GM21526 (cell line): Measurements from ENCODE around the gene CCSAP.
"Not testable (repeated sequence)": the region's sequence is repeated elsewhere in the genome, so short reads cannot be mapped to it uniquely, and the experiment has no call there.

Source experiments
- ATAC-seq: cut with Tn5 transposase; IDR thresholded peaks from one replicate; pipeline ENCODE4 v1.9.1; 2021; ENCODE audit warnings: moderate library complexity; ENCODE audit not compliant: unreplicated experiment, low FRiP score

Gene CCSAP

DNA sequence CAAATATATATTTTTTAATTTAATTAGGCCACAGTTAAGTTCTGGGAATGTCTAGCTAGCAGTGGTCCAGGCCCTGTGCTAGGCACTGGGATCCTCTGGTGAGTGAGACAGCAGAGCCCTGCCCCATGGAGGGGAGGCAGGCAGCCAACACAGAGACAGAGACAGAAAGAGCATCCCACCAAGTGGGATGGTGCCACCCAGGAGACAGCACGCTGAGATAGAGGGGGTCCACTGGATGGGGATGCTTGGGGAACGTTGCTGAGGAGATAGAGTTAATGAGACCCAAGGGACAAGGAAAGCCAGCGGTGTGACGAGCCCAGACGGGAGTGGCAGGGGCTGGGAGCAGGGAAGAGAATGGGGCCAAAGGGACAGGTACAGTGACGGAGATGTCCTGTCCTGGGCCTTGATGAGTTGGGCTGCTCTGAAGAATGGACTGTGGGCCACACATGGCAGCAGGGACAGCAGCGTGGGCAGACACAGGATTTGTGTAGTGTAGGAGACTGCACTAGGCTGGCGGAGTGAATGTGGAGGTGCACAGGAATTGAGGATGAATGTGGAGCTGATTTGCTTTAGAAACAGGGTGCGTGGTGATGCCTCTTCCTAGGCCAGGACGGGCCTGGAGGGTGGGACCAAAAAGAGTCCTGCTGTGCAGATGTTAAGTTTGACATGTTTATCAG, 49.2 kb downstream of the CCSAP start:
- ATAC-seq, result no peak

DNA sequence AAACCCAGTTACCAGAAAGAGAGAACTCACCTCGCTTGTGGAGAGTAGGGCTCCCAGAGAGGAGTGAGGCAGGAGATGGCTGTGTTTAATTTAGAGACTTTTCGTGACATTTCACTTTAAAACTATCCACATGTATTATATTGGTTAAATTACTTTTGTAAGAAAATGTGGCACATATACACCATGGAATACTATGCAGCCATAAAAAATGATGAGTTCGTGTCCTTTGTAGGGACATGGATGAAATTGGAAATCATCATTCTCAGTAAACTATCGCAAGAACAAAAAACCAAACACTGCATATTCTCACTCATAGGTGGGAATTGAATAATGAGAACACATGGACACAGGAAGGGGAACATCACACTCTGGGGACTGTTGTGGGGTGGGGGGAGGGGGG, 51.2 kb downstream of the CCSAP start:
- ATAC-seq, result not testable (repeated sequence)

DNA sequence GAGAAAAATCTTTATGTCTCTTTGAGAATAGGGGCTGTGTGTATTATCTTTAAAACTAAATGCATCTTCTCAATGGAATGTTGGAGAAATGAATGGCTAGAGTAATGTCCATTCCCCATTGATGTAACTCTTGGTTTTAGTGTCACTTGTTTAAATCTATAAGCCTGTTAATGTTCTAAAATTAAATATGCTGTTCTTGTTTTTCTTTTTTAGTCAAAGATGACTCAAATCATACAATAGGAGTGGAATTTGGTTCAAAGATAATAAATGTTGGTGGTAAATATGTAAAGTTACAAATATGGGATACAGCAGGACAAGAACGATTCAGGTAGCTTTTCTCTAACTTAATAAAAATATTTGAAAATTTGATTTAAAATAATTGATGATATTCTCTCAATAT, 54.3 kb downstream of the CCSAP start:
- no peak for ATAC-seq

DNA sequence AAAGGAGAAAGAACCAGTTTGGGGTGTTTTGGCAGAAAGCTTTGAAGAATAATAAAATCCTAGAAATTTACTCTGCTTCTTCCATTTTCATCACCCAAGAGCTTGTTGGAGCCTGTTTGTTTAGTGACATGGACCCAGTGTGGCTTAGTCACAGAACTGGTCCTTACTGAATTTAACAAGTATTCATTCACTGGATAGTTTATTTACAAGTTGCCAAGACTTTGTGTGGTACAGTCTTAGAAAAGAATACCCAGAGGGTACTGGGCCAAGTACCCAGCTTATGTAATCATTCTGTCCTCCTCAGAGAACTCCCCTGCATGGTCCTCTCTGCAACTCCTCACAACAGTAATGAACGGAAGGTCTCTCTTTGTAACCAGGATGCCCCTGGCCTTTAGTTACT, 55.6 kb downstream of the CCSAP start:
- ATAC-seq, result no peak

DNA sequence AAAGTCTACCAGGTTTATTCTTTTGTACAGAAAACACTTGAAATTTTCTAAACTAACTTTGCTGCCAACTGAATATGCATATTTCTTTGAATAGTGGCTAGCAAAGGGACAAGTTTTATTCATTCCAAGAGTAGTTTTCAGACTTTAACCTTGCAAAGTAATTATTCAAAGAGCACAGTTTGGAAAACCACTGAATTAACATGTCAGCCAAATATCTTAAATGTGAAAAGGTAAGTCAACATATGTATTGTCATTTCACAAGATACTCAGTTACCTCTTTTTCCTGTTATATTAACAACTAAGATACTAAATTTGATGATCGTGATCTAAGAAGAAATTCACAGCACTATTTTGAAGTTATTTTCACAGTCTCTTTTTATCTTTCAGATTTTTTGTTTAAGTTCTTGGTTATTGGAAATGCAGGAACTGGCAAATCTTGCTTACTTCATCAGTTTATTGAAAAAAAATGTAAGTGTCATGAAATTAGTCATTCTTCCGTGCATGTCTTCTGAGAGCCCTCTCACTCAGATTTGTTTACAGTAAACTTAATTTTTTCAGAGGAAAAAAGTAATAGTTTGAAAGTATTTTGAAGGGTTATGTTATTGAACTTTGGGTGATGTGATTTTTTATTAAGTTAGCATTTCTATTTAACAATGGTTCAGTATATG, 56.6 kb downstream of the CCSAP start:
- ATAC-seq, result no peak

DNA sequence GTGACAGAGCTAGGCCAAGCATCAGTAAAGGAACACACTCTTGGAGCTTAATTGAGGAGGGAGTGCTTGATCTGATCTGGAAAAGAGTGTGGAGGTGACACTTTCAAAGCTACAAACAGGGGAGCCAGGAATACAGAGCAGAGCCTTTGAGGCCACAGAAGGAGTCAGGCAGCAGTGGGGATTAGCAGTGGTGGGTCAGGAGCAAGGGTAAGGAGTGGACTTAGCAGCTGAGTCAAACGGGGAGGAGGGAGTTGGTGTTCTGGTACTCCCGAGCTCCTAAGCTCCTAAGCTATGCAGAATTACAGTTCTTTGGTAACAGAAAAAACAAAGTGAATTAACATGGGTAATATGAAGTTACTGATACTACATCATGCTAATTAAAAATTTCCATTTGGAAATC, 57.4 kb downstream of the CCSAP start:
- no peak for ATAC-seq

DNA sequence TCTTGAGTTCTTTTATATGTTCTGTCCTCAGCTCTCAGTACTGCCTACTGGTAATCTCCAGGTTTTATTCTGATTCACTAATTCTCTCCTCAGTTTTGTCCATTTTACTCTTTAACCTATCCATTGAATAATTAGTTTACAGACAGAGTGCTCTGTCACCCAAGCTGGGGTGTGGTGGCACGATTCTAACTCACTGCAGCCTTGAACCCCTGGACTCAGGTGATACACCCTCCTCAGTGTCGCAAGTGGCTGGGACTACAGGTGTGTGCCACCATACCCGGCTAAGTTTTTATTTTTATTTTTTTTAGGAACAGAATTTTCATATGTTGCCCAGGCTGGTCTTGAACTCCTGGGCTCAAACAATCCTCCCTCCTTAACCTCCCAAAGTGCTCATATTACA, 58.0 kb downstream of the CCSAP start:
- no peak for ATAC-seq

DNA sequence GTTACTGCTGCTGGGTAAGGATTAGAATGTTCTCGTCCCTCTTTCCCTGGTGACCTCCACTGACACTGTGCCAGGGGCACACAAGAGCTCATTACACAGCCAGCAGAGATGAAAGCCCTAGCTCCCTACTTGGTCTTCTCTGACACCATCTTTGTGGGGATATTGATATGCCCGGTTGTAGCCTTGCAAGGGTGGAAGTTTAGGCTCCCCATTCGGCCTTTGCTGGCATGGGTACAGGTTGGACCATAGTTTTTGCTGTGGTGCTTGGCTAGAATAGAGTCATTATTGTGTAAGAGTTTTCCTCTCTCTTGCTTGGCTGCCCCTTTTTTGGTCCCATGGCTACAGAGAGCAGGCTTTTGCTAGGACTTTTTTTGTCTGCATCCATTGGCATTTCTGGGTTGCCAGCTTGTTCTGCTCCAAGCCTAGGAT, 59.6 kb downstream of the CCSAP start:
- ATAC-seq, result no peak

DNA sequence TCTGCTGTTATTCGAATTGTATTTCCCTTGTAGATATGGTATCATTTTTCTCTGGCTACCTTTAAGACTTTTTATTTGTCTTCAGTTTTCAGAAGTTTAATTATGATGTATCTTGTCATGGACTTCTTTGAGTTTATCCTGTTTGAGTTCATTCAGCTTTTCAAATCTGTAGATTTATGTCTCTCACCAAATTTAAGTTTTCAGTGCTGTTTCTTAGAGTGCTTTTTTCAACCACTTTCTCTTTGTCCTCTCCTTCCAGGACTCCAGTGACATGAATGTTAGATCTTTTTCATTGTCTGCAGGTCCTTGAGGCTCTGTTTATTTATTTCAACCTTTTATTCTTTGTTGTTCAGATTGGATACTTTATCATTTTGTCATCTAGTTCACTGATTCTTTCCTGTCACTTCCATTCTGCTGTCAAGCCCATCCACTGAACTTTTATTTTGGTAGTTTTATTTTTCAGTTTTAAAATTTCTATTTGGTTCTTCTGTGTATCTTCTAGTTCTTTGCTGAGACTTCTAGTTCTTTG, 60.5 kb downstream of the CCSAP start:
- no peak for ATAC-seq

DNA sequence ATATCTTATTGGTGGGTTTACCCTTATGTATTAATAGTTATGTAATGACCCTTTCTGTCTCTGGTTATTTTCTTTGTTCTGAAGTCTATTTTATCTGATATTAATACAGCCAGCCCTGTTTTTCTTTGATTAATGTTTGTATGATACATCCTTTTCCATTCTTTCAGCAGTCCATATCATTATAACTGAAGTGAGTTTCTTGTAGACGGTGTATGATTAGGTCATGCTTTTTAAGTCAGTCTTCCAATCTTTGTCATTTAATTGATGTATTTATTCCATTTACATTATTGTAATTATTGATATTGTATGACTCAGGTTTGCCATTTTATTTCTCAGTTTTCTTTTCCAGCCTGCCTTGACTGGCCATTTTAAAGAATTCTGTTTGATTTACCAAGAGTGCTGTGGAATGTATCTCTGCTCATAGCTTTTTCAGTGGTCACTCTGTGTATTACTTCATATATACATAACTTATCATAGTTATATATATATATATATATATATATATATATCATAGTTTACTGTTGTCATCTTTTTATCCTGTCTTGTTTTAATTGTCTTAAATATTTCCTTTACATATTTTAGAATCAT, 61.4 kb downstream of the CCSAP start:
- no peak for ATAC-seq

DNA sequence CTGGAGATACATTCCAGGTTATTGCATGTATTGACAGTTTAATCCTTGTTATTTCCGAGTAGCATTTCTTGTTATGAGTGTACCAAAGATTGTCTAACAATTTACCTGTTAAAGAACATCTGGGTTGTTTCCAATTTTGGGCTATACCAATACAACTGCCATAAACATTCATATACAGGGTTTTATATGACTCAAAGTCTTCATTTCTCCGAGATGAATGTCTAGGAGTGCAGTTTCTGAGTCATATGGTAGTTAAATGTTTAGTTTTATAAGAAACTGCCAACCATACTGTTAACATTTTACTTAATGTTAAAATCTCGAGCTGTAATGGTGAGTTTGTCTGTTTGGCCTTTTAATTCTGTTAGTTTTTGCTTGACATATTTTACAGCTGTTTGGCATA, 61.9 kb downstream of the CCSAP start:
- no peak for ATAC-seq

DNA sequence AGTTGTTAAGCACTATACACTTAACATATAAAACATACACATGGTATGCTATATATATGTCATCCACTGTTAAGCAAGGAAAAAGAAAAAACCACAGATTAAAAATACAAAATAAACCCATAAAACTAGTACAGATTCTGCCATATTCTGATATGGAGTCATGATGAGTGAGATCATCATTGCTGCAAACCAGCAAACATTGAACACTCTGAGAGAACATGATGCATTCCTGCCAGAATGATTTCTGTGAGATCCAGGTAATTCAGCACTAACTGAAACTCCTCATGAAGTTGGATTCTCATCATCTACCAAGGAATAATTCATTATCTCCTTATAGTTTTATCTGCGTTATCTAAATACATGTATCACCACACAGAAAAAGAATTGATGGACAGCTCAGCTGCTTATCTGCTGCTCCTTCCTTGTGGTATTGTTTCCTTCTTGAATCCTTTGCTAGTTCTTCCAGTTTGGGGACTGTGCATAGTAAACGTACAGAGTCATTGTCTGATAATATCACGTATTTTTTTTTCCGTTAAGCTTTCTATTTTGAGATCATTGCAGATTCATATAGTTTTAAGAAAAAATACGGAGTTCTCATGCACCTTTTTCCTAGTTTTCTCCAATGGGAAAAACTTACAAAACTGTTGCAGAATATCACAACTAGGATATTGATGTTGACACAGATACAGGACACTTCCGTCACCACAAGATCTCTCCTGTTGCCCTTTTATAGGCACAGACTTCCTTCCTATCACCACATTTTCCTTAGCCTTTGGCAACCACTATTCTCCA, 62.6 kb downstream of the CCSAP start:
- ATAC-seq, result no peak

DNA sequence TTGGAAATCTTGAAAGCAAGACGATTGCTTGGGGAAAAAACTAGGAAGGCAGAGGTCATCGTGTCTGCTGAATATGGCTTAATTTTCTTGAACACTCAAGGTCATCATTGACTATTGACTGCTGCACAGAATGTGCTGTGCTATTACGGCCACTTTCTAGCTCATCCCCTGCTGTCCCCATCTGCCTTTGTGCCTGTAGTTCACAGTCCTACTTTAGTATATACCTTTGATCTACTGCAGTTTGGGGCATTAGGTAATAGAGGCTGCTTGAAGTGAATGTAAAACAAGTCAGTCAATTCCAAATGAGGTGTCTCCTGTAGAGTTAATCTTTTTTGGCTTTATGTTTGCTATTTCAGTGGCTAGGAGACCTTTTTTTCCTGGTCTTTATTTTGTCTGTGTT, 63.6 kb downstream of the CCSAP start:
- ATAC-seq, result no peak

DNA sequence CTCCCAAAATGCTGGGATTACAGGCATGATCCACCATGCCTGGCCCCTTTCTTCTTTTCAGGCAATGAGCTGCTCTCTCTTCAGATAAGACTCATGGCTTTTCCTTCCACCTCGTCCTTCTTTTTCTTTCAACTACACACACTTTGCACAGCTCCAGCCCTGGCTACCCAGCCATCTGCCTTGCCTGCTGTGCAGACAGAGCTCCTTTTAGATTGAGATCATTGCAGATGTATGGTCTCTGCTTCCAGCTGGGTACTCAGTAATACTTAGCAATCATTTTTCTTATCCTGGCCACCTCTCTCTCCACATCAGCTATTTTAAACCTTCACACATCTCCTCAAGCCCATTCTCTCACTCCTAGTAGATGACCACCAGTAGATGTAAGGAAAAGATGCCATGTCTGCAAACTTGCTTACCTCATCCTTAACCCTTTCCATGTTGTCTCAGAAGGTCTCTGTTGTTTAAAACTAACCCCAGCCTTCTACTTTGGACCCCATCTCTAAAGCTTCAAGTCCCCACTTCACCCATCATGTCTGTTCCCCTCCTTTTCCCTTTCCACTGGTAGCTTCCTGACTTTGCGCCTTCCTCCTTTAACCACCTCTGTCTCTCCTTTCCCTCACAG, 64.6 kb downstream of the CCSAP start:
- no peak for ATAC-seq

DNA sequence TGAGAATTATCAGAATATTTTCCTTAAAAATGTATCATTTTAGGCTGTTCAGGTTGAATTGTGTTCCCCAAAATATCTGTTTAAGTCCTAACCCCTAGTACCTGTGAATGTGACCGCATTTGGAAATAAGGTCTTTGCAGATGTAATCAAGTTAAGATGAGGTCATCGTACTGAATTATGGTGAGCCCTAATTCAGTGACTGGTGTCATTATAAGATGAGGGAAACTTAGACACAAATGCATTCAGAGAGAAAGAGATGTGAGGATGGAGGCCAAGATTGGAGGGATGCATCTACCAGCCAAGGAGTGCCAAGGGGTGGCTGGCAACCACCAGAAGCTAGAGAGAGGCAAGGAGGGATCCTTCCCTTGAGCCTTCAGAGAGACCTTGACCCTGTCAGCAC, 67.8 kb downstream of the CCSAP start:
- ATAC-seq, result no peak

DNA sequence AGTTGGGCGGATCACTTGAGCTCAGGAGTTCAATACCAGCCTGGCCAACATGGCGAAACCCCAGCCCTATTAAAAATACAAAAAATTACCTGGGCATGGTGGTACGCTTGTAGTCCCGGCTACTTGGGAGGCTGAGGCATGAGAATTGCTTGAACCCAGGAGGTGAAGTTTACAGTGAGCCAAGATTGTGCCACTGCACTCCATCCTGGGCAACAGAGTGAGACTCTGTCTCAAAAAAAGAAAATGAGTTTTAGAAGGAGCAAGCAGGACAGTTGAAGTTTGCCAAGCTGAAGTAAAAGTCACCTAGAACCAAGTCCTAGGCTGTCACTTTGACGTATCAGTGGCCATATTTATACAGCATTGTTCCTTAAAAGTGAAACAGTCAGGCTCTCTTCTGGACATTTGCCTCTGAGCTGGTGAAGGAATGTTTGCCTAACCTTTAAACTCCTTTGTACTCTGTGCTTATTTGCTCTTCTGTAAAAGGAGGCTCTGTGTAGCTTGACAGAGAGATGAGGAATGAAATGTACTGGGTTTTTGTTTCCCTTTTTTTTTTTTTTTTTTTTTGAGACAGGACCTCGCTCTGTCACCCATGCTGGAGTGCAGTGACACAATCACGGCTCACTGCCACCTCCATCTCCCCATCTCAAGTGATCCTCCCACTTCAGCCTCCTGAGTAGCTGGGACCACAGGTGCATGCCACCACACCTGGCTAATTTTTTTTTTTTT, 69.2 kb downstream of the CCSAP start:
- no peak for ATAC-seq

DNA sequence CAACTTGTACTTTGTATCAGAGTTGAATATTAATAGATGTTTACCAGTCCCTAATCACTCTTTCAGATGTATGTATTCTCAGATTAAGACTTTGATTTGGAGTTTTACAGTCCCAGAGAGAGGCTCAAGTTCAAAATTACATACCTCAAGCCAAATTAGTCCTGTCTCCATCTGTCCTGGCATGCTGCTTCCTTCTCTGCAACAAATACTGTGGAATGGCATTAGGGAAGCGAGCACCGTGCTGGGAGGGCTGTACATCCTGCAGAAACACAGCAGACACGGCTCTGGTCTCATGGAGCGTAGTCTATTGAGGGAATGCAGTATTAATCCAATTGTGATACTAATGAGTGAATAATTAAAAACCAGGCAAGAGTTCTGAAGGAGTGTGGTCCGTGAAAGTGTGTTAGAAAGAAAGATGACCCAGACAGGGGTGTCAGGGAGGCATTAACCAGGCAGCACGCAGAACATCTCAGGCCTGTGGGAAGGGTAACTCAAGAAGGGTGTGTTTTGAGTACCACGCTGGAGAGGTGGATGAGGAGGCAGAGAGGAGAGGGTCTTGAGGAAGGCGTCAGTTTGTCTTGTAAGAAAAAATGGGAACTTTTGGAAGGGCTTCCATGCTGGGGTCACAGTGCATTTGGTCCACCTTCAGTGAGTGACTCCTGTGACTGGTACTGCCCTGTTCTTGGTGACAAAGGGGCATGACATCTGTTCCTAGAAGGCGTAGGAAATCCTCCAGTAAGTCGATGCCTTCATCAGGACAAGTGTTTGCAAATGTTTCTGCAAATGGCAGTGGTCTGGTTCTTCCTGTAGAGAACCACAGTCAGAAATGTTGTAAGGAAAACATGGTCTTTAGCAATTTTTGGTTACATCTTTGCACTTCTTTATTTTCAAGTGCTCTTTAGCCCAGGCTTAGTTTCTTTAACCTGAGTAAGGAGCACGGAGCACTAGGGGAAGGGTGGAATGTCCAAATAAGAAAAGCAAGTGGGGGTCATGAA, 70.4 kb downstream of the CCSAP start:
- ATAC-seq, result no peak

DNA sequence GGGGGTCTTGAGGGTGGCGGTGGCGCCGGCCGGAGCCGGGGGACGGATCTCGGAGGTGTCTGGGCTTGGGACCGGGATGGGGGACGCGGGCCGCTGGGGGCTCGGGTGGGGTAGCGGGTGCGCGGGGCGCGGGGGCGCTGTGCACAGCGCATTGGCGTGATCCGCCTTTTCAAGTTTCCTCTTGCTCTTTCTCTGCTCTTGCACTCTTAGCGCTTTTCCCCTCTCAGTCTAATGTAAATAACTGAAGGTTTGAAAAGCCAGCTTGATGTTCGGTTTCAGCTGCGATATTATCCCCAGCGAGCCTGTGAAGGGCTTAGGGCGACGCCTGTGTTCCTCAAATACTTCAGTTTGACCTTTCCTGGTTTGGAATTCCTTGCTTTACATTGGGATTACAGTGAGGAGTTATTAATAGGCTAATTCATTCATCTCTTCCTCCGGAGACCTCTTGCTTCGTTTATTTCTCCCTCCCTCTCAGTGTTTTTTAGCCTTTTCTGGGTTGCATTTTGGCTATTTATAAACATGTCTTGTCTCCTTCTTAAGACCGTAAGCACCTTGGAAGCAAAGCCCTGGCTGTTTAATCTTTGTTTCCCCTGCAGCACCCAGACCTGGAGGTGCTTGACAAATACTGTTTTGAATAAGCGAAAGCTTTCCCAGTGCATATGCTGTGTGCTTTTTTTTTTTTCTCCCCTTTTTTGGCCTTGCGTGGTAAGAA, 71.2 kb downstream of the CCSAP start:
- peak; percentile 32 for ATAC-seq
